HG03342 (cell line): Measurements from ENCODE around the gene WDR76.
A peak's percentile ranks its signal among the peaks of the same experiment; 100 is the strongest.
"Not testable (repeated sequence)": the region's sequence is repeated elsewhere in the genome, so short reads cannot be mapped to it uniquely, and the experiment has no call there.

Experiments
- ATAC-seq: cut with Tn5 transposase; IDR thresholded peaks from one replicate; pipeline ENCODE4 v1.9.1; 2021; ENCODE audit warnings: mild to moderate bottlenecking, moderate library complexity; ENCODE audit not compliant: unreplicated experiment

Gene WDR76

DNA sequence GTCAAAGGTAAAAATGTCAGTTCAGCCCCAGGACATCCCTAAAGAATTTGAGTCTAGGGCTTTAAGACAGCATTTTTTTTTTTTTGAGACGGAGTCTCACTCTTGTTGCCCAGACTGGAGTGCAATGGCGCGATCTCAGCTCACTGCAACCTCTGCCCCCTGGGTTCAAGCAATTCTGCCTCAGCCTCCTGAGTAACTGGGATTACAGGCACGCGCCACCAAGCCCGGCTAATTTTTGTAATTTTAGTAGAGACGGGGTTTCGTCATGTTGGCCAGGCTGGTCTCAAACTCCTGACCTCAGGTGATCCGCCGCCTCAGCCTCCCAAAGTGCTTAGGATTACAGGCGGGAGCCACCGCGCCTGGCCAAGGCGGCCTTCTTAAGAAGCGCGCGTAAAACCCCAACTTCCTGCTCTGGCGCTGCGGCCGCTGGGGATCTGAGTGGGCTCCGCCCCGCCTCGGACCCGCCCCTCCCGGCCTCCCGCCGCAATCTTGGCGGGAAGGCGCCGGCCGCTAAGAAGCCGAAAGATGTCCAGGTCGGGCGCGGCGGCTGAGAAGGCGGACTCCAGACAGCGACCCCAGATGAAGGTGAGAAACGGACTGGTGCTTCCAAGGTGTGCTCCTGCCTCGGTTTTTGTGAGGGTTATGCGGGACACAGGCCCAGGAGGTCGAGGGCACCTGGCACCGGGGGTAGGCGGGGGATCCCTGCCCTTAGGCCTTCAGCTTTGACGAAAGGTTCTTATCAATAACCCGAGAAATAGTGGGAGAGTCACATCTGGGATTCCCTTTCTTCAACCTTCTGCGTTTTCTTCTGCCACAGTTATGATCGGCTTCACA lies at the start of gene WDR76:
Gene WDR76, plus strand, starts transcription at position 495 of the 834 bp plus-strand sequence. Its CDS starts 31 bp downstream, at position 526.
- peak; percentile 60 for ATAC-seq

DNA sequence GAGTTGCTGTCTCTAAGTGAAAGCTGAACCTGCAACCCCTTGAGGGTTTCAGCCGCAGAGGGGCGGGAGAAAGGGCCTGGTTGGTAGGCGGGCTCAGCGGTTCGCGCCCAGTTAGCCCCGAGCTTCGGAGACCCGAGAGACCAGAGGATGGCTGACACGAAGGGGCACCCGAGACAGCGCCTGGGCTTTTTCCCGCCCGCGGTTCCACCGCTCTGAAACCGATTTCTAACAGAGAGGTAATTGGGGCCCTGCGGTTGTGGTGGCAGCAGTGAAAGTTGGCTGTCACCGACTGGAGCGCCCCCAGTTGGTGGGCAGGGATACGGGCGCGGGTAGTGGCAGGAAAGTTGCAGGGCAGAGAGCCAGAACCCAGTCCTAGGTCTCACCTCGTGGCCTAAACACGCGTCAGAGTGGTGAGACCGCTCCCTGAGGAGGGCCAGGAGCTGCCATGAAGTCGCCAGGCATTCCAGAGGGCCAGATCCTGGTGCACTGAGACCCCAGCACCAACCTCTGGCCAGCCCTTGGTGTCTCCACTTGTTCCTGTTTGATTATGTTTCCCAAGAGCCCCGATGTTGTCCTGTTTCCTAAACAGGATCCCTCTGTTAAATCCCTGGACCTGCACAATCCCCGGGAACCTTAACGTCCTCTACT lies 49.4 kb upstream of the WDR76 start:
- ATAC-seq = peak; percentile 42

DNA sequence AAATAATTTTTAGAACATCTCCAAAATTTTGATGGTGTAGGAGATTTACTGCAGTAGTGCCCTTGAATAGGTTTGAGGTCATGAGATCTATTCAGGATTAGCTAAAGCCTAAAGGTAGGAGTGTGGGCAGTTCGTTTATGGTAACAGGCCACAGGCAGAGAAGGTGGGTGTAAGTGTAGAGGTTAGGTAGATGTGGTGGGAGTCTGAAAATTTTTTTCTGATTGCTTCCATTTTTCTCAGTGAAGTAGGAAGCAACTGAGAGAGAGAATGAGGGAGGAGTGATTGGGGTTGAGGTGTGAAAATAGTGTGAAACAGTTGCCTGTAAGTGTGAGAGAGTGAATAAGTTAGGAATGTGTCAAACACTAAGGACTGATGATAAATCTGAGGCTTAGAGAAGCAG lies 47.8 kb upstream of the WDR76 start:
- ATAC-seq = no peak

DNA sequence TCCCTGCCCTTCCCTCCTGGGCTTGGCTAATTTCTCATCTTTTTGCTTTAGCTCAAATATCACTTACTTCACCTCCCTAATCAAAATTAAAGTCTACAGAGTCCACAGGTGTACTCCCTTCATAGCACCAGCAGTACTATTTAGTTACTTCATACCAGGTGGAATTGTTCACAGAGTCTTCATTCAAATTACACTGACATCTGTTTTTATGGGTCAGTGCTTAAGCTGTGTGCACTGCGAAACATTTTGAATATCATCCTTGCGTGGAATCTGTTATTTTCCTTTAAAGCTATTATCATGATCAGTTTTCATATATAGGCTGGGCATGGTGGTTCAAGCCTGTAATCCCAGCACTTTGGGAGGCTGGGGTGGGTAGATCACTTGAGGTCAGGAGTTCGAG lies 37.4 kb upstream of the WDR76 start:
- no peak for ATAC-seq

DNA sequence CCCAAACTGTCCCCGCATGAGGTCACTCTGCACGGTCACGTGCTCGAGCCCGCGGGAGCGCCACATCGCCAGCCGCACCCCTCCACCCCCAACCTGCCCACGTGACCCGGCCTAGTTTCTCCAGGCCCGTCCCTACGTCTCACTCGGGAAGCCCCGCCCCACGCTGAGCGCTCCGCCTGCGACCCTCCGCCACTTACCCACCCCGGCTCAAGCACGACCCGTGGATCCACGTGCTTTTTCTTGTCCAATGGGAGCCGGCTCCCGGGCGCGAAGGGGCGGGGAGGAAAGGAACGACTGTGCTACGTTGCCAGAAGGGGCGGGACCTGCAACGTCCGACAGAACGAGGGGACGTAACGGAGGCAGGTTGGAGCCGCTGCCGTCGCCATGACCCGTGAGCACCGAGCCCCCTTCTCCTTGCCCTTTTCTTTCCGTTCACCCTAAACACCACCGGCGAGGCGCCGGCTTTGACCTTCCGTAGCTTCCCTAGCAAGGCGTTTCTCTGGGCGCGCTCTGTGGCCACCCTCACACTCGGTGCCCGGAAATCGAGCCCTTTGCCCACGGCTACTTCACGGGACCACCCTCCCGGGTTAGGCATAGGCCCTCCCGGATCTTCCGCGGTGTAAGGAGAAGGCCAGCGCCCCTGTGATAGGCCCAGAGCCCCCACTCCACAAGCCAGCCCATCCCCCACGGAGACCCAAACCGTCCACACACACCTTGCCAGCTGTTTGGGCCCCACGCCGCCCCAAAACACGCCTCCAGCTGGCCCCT lies 34.6 kb upstream of the WDR76 start, which contains the start of gene SERF2:
Gene SERF2, plus strand, starts transcription at position 328 of the 768 bp plus-strand sequence. Its CDS starts 57 bp downstream, at position 385.
- peak; percentile 81 for ATAC-seq

DNA sequence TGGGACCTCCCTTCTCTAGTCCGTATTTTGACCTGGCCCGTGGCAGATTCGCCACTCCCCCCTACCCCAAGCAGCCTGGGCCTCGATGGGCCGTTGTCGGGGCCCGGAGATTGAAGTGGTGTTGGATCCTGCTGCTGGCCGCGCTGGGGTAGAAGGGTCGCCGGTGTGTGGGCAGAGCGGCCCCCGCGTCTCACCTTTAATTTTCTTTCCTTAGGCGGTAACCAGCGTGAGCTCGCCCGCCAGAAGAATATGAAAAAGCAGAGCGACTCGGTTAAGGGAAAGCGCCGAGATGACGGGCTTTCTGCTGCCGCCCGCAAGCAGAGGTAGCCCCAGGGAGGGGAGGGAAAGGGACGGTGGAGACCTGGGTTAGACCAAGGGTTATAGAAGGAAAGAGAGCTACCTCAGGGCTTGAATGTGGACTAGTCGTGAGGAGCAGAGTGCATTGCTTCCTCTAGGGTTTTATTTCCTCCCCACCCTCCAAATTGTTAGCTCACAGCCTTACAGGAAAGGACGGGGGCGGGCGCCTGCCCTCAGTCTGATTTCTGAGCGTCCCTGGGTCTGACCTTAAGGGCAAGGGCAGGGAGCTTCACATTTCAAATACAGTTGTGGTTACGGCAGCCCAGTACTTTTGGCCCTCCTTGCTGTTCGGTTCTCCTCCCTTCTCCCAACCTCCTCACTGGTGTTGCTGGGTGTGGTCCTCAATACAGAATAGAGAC lies 33.9 kb upstream of the WDR76 start:
- no peak for ATAC-seq

DNA sequence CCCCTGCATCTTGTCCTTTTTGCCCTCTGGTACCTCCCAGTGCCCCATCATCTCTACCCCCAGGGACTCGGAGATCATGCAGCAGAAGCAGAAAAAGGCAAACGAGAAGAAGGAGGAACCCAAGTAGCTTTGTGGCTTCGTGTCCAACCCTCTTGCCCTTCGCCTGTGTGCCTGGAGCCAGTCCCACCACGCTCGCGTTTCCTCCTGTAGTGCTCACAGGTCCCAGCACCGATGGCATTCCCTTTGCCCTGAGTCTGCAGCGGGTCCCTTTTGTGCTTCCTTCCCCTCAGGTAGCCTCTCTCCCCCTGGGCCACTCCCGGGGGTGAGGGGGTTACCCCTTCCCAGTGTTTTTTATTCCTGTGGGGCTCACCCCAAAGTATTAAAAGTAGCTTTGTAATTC lies 33.2 kb upstream of the WDR76 start:
- ATAC-seq = no peak

DNA sequence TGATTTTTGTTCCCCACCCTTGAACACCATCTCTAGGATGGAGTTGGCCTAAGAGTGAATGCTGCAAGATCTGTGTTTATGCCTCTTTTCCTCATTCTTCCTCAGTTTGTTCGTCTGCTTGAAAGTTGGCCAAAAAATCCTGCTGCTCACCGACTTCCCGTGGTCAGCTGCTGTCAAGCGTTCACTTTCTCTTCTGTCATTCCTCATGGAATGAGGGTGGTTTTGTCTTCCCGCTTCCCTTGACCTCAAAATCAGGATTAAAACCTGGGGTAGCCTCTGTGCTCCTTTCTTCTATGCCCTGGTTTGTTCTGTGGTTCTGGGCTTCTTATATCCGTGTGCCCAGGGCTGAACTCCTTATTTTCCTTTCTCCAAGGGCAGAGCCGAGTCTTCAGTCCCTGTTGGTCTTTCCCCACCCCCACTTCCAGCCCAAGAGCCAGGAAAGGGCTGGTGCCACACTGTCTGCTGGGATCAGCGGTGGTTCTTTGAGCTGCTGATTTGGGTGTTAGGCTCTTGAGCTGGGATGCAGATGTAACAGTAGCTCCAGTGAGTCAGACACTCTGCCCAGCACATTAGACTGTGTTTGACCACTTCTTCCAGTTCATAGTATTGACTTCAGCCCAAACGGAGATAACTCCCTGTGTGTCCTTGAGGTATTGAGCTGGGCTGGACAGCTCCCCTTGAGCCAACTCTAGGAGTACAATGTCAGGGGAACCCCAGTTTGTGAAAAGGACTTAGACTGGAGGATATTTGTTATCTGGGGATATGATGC lies 32.3 kb upstream of the WDR76 start:
- ATAC-seq = no peak

DNA sequence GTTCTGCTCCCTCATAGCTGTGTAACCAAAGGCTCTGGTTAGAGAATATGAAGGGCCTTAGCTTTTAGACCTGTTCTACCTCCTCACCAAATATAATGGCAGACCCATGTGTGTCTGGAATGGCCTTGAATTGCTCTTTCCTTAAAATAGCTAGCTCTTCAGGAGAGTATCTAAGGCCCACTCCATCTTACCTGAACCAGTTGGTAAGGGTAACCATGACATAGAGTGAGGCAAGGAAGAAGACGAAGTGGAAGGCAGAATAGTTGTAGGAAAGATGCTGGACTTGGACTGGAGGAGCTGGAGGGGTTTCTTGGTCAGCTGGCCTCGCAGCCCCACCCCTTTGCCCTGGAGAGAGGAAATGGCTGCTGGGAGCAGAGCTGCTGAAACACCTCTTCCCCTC lies 31.6 kb upstream of the WDR76 start:
- no peak for ATAC-seq

DNA sequence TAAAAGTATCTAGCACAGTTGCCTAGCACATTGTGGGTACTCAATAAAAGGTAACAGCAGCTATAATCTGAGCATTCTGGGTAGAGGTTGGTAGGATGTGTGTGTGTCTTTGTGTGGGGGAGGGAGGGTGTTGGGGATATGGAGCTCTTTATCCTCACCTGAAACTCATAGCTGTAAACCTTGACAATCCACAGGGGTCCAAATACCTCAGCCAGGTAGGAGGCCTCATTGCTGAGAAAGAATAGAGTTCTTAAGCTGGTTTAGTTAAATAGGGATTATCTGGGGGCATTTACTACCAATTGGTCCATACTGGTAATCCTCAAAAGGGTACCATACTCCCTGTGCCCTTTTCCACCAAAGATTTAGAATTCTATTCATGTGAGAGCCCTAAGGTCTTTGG lies 30.8 kb upstream of the WDR76 start:
- no peak for ATAC-seq

DNA sequence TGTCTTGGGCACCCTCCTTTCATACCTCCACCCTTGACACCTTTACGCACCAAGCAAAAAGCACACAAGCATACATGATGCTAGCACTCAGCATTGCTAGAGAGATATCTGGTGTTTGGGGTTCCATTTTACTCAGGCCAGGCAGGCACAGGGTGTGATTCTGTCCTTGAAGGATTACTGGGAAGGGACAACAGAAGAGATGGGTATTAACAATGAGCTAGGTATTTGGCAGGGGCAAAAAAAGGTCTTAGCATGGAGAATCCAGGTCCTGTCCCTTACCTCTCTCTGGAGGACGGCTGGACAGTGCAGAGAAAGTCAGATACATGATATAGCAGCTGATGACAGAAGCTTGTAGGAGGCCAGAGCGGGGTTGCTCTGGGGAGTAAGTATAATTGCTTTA lies 30.2 kb upstream of the WDR76 start:
- no peak for ATAC-seq

DNA sequence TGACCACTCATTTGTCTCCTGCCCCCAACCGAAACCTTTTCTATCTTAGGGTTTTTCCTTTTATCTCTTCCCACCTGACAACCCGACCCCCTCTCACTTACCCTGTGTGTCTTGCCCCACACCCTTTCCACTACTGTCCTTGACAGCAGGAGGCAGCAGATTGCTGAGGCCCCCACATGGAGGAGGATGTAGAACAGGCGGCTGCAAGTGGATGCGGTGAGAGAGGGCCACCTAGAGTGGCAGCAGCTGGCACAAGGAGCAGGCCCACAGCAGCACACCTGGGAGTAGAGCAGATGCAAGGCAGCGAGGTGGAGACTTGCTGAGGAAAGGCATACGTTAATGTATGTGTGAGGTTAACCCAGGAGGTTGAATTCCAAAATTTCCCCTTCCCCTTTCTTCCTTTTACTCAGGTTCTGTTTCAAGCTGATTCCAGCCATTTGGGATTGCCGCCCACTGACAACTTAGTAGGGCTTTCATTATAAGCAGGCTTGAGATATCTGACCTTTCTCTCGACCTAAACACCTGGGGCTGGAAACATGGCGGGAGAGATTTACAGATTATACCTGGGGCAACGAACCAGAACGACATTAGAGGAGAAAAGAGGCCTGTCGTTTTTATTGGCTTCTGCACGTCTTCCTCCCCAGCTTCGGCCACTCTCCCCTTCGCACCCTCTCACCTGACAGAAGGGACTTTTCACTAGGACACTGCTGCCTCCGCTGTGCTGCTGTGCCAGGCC lies 27.4 kb upstream of the WDR76 start:
- no peak for ATAC-seq

DNA sequence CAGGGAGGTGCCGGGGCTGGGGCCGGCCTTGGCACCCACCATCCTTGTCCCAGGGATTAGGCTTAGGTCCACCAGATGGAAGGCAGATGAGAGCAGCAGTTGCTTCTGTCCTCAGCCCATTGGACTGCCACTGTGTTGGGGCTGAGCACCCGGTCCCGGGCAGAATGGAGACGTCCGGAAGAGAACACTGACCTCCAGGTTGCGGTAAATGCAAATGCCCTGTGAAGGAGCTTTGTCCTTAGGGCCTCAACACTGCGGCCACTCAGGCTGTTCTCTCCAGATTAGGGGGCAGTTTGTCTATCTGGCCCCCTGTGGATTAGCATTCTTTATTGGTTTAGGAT lies 26.9 kb upstream of the WDR76 start, which contains the start of gene SERINC4:
Gene SERINC4, minus strand, starts transcription at position 276 of the 341 bp plus-strand sequence. Its CDS starts 234 bp downstream, at position 42.
- ATAC-seq = no peak

DNA sequence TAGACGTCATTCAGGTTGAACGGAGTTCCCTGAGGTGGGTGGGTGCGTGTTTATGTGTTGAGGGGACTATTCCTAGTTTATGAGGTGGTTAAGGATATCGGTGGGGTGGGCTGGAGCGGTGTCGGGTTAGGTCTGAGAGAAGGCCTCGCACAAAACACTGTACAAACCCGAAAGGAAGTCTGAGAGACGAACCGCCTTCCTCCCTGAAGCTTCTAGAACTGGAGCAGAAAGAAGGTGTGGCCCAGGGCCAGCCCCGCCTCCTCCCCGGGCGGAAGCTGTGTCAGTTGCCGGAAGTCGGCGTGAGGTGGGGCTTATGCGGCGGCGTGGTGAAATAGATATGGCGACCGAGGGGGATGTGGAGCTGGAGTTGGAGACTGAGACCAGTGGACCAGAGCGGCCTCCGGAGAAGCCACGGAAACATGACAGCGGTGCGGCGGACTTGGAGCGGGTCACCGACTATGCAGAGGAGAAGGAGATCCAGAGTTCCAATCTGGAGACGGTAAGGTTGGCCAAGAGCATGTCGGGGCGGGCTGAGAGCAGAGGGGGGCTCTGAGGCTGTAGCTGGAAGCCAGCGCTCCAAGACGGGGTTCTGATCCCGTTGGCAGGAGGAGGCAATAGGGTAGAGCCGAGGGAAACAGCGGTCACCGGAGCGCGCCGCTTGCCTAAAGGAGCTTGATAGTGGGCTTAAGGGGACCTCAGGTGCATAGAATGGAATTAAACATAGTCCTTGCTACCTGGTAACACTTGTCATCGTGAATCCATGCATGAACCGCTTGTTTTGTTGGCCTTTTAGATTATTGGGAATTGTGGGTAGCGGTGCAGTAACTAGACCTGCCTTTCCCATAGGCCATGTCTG lies 26.3 kb upstream of the WDR76 start, which contains the start of gene HYPK:
Gene HYPK, plus strand, starts transcription at position 314 of the 856 bp plus-strand sequence. Its CDS starts 24 bp downstream, at position 338.
- ATAC-seq = peak; percentile 86

DNA sequence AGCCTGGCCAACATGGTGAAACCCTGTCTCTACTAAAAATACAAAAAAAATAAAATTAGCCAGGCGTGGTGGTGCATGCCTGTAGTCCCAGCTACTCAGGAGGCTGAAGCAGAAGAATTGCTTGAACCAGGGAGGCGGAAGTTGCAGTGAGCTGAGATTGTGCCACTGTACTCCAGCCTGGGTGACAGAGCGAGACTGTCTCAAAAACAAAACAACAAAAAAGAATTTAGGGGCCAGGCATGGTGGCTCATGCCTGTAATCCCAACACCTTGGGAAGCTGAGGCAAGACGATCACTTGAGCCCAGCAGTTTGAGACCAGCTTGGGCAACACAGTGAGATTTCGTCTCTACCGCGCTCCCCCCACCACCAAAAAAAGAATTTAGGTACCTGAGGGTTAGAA lies 24.1 kb upstream of the WDR76 start:
- not testable (repeated sequence) for ATAC-seq

DNA sequence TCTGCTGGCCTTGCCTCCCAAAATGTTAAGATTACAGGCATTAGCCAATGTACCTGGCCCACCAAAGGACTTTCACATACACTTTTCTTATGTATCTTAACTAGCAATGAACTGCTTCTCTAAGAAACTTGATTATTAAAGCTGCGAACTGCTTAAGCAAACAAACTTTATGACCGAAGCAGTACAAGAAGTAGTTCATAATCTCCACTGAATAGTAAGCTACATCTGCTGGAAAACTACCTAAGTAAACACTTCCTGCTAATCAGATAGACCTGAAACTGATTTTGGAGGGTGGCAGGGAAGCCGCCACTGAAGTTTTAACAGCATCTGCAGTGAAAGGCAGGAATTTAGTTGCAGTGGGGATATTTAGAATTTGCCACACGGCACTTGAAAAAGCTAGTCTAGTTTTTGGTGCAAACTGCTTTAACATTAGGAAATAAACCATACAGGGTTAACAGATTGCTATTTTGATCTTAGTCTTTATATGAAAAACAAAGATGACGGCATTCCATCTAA lies 18.3 kb upstream of the WDR76 start:
- ATAC-seq = no peak

DNA sequence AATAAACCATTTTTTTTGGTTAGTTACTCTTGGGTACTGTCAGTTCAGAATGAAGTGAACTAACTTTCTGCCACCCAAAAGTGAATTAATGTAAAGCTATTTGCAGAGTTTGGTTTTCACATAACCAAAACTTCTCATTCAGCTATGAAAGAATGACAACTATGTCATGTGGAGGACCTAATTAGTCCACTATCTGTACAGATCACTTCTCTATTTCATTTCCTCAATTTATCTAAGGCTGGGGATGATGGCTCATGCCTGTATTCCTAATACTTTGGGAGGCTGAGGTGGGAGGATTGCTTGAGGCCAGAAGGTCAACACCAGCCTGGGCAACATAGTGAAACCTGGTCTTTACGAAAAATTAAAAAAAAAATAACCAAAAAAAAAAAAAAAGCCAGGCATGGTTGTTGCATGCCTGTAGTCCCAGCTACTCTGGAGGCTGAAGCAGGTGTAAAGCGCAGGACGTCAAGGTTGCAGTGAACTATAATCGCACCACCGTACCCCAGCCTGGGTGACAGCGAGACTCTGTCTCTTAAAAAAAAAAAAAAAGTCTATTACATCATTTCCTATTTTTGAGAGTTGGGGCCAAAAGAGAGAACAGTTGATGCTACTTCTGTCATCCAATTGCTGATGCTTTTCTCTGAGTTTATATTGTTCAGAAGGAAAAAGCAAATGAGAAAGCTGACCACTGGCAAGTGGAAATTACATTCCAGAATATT lies 17.7 kb upstream of the WDR76 start:
- ATAC-seq = no peak
